ENCODE results near the gene OSBPL10. TPM values are rescaled to one million over a fixed set of nuclear protein-coding genes. Genes with fewer than 3 reads are reported as not detected.

OSBPL10 gene
- total and polyA plus RNA-seq, 2 experiments from 2014 or later, result 2.2 to 7.7 TPM

DNA sequence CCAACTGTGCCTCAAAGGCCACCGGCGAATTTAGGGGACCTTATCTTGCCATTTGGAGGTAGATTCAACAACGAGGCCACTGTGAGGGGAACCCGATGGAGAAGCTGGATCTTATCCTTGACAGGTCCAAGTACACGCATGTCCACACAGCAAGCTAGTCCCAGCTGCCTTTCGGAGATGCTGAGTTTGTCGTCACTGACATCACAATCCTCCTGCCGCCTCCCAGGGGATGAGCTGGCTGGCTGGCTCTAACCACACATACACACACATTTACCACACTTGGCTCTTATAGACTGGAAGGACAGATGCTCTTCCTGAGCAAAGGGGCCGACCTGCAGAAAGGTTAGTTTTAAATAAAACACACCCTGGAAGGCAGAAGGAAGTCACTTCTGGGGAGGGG is 272.1 kb downstream of the OSBPL10 start:
- H3K4me1 ChIP-seq (ENCODE audit: low read depth), result no peaks in the 10 kb centered on the region
- no peaks in the 10 kb centered on the region for H3K9me3 ChIP-seq (ENCODE audit: low read depth)
- H3K36me3 ChIP-seq, result no peaks in the 10 kb centered on the region
- TF ChIP-seq, protein P1, sequence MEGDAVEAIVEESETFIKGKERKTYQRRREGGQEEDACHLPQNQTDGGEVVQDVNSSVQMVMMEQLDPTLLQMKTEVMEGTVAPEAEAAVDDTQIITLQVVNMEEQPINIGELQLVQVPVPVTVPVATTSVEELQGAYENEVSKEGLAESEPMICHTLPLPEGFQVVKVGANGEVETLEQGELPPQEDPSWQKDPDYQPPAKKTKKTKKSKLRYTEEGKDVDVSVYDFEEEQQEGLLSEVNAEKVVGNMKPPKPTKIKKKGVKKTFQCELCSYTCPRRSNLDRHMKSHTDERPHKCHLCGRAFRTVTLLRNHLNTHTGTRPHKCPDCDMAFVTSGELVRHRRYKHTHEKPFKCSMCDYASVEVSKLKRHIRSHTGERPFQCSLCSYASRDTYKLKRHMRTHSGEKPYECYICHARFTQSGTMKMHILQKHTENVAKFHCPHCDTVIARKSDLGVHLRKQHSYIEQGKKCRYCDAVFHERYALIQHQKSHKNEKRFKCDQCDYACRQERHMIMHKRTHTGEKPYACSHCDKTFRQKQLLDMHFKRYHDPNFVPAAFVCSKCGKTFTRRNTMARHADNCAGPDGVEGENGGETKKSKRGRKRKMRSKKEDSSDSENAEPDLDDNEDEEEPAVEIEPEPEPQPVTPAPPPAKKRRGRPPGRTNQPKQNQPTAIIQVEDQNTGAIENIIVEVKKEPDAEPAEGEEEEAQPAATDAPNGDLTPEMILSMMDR (IDR thresholded peaks at IDR 0.05; ENCODE audit: low read depth, low read length), result no peak
- peak in 1 of 2 donors; percentile 35 for DNase-seq (ENCODE audit: low read depth in 1 of 2, low spot score in 1 of 2)
- no peaks in the 10 kb centered on the region for H3K27me3 ChIP-seq
- H3K4me3 ChIP-seq, result no peak overlapping the region
- H3K27ac ChIP-seq, result no peak overlapping the region

- no peak overlapping the region for H3K4me3 ChIP-seq
- TF ChIP-seq, protein P1 (IDR thresholded peaks at IDR 0.05; ENCODE audit: low read depth, low read length), result no peak
- H3K9me3 ChIP-seq (ENCODE audit: low read depth), result no peaks in the 10 kb centered on the region
- no peaks in the 10 kb centered on the region for H3K27me3 ChIP-seq
- DNase-seq (ENCODE audit: low read depth in 1 of 2, low spot score in 1 of 2), result no peak
- H3K36me3 ChIP-seq, result no peaks in the 10 kb centered on the region
- no peak overlapping the region for H3K27ac ChIP-seq
- H3K4me1 ChIP-seq (ENCODE audit: low read depth), result no peaks in the 10 kb centered on the region
Observed at GRCh38 chr3:31707286-31707685, 273.8 kb downstream of the OSBPL10 start.

GRCh38 chr3:31705736-31706135 is 275.3 kb downstream of the OSBPL10 start:
- no peak for DNase-seq (ENCODE audit: low read depth in 1 of 2, low spot score in 1 of 2)

DNA sequence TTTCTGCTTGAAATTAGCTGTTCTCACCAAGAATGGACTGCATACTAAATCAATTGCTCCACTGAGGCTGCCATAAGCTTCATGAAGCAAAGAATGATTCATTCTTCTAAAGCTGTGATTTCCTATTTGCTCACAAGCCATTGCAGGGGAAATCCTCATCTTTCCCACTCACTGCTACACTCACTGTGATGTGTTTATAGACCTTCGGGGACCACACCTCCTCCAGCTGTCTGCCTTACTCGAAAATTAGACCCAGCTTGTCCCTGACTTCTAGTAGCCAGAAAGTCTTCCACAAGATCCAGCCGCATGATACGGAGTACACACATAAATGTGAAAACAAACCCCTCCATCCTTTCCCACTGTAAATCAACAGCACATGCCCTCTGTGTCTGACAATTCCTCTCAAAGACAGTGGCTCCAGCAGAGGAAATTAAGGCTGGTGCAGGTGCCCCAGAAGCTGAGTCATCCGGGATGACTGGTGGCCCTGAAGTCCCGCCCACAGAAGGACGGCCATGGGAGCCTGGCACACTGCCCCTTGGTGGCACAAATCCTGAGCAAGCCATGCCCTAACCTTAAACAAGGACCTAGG is 276.4 kb downstream of the OSBPL10 start:
- Histone ChIP-seq H3K4me3 (no peak overlapping the region), H3K9me3 (ENCODE audit: low read depth) (no peaks in the 10 kb centered on the region), H3K4me1 (ENCODE audit: low read depth) (peaks cover 3% of the 10 kb centered on the region), H3K36me3 (no peaks in the 10 kb centered on the region), H3K27ac (no peak overlapping the region), H3K27me3 (no peaks in the 10 kb centered on the region)
- TF ChIP-seq, protein P1 (IDR thresholded peaks at IDR 0.05; ENCODE audit: low read depth, low read length), result no peak
- DNase-seq (ENCODE audit: low read depth in 1 of 2, low spot score in 1 of 2), result no peak

More at GRCh38 chr3:31705736-31706135, 275.3 kb downstream of the OSBPL10 start:
- Histone ChIP-seq H3K4me3 (no peak overlapping the region), H3K27me3 (no peaks in the 10 kb centered on the region), H3K9me3 (ENCODE audit: low read depth) (no peaks in the 10 kb centered on the region), H3K36me3 (no peaks in the 10 kb centered on the region), H3K4me1 (ENCODE audit: low read depth) (peaks cover 3% of the 10 kb centered on the region), H3K27ac (no peak overlapping the region)
- TF ChIP-seq, protein P1 (IDR thresholded peaks at IDR 0.05; ENCODE audit: low read depth, low read length), result no peak

DNA sequence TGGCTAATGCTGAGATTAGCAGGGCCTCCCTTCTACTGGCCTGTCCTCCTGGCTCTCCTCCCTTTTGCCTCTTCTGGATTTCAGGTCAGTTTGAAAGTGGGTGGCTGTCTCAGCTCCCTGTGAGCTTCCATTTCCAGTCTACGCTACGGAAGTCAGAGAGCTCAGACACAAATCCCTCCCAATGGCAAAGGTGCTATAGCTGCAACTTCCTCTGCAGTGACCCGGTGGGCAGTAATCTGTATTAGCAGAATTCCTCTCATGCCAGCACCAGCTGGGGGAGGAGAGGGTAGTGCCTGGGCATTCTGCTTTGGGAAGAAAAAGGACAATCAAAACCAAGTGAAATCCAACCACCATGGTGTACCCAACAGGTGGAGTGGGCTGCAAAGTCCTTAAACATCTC is 276.9 kb downstream of the OSBPL10 start:
- TF ChIP-seq, protein P1 (IDR thresholded peaks at IDR 0.05; ENCODE audit: low read depth, low read length), result no peak
- DNase-seq (ENCODE audit: low read depth in 1 of 2, low spot score in 1 of 2), result no peak

More for the DNA sequence above, 276.9 kb downstream of the OSBPL10 start:
- Histone ChIP-seq H3K9me3 (ENCODE audit: low read depth) (no peaks in the 10 kb centered on the region), H3K27ac (no peak overlapping the region), H3K27me3 (no peaks in the 10 kb centered on the region), H3K4me3 (no peak overlapping the region), H3K36me3 (no peaks in the 10 kb centered on the region), H3K4me1 (ENCODE audit: low read depth) (peaks cover 3% of the 10 kb centered on the region)

Measured in cardiac muscle cell (in vitro differentiated cells and primary cell).